Esophagus squamous epithelium (tissue), 5 donors: ENCODE results near the gene CCDC80. TPM values are rescaled to one million over a fixed set of nuclear protein-coding genes. Genes with fewer than 3 reads are reported as not detected.

Experiments used
- DNase-seq: peaks from one replicate; lab custom pipeline; 2025; lab: John Stamatoyannopoulos, UW
- H3K27ac ChIP-seq, 4 donors: fragments of 200-600 bp; sonication (generic); one replicate each; pipeline ENCODE4 v1.5.1; 2016 to 2019; ENCODE audit warnings: mild to moderate bottlenecking in 1 of 4
- H3K27me3 ChIP-seq, 4 donors: fragments of 200-600 bp; sonication (generic); 1 replicate in 3 of 4; 2 replicates in 1 of 4; pipeline versions ENCODE4 v1.5.1 to v1.6.0; 2017 to 2021; ENCODE audit warnings: antibody characterized with exemption in 1 of 4
- H3K36me3 ChIP-seq, 3 donors: fragments of 200-600 bp; sonication (generic); one replicate each; pipeline ENCODE4 v1.5.1; 2016 to 2019
- H3K4me1 ChIP-seq, 3 donors: fragments of 200-600 bp; sonication (generic); one replicate each; pipeline ENCODE4 v1.5.1; 2017 to 2019
- H3K4me3 ChIP-seq, 4 donors: fragments of 200-600 bp; sonication (generic); 1 replicate in 3 of 4; 2 replicates in 1 of 4; pipeline ENCODE4 v1.5.1; 2016 to 2019; ENCODE audit warnings: mild to moderate bottlenecking in 2 of 4, moderate library complexity in 1 of 4
- H3K9me3 ChIP-seq, 3 donors: fragments of 200-600 bp; sonication (generic); one replicate each; pipeline ENCODE4 v1.5.1; 2016 to 2019
- CTCF ChIP-seq, 6 experiments: fragments of 450-650 bp in 4 of 6; fragments of 200-600 bp in 2 of 6; sonication (generic) in 2 of 6; IDR thresholded peaks; one replicate each; pipeline ENCODE4 v1.5.1; 2016 to 2019; ENCODE audit warnings: antibody characterized with exemption in 6 of 6, mild to moderate bottlenecking in 4 of 6, moderate library complexity in 4 of 6
- POLR2A ChIP-seq, 4 donors: fragments of 450-650 bp; IDR thresholded peaks; one replicate each; pipeline ENCODE4 v1.6.1; 2017; ENCODE audit warnings: antibody characterized with exemption in 4 of 4, mild to moderate bottlenecking in 4 of 4, moderate library complexity in 3 of 4
- WGBS, 2 donors: methylation state at CpG; one replicate each; pipeline ENCODE4 v1.1.5; 2018; 5-methylcytosine and 5-hydroxymethylcytosine counted together
- intact Hi-C: fragments of 100-400 bp; cut with DNase I; formaldehyde crosslinking; loops from one replicate; pipeline ENCODE4 v1.15.0; 2022
- total RNA-seq, 4 donors: library from RNA; depleted of rRNA; stranded (reverse); fragments of >200 nt; gene quantifications; one replicate each; pipeline ENCODE4 v1.1.0, GENCODE V29; 2016
- donor health status: DM: yes; HTN: yes; CAD: no.

Gene CCDC80
- total RNA-seq, 4 donors from 2014 or later, result 2.0 to 69.6 (median 13.1) TPM

DNA sequence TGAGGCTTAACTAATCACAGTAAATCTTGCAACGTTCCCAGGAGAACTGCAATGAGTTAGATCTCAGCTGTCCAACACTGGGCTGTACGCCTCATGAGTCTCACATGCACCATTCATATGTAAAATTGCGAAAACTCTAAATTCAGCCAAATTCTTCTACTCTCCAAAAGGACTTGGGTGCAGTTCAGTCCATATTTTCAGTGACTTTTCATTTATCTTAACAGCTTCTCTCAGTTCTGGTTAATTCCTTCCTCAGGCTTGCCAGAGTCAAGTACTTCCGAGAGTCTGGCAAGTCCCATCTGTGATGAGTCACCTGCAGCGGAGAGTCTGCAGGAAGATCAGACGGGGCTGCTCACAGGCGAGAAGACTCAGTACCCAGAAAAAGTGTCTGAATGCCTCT is 11.5 kb downstream of the CCDC80 start:
- intact Hi-C loops, result no loop called here
- peak overlapping the region; percentile 24 to 56 (median 38) for H3K27ac ChIP-seq
- 18 to 29% methylated on average over 7 of the region's 7 CpGs for whole genome bisulfite sequencing, 2 donors
- H3K36me3 ChIP-seq, result no peaks in the 10 kb centered on the region
- H3K4me3 ChIP-seq, result no peak overlapping the region
- DNase-seq, result no peak
- TF ChIP-seq CTCF (IDR thresholded peaks at IDR 0.05) (no peak), POLR2A (IDR thresholded peaks at IDR 0.05) (no peak)
- H3K4me1 ChIP-seq, result peaks cover 2 to 79% (median 27%) of the 10 kb centered on the region in 3 donors
- H3K9me3 ChIP-seq, result no peaks in the 10 kb centered on the region
- H3K27me3 ChIP-seq, result no peaks in the 10 kb centered on the region

GRCh38 chr3:112627919-112628466 is 12.9 kb downstream of the CCDC80 start:
- Histone ChIP-seq H3K27me3 (no peaks in the 10 kb centered on the region), H3K4me3 (no peak overlapping the region), H3K9me3 (no peaks in the 10 kb centered on the region), H3K27ac (peak overlapping the region in 3 of 4 donors; percentile 9 to 60 (median 53)), H3K4me1 (peaks cover 2 to 64% (median 14%) of the 10 kb centered on the region in 3 donors), H3K36me3 (no peaks in the 10 kb centered on the region)
- TF ChIP-seq CTCF (IDR thresholded peaks at IDR 0.05) (no peak), POLR2A (IDR thresholded peaks at IDR 0.05) (no peak)
- WGBS, 2 donors, result 42 to 50% methylated on average over 1 of the region's 1 CpG
- DNase-seq, result no peak
- intact Hi-C loops, result no loop called here

- Histone ChIP-seq H3K27me3 (no peaks in the 10 kb centered on the region), H3K4me1 (peaks cover 2 to 59% (median 9%) of the 10 kb centered on the region in 3 donors), H3K4me3 (no peak overlapping the region), H3K27ac (peak overlapping the region in 2 of 4 donors; percentile 9 to 53), H3K36me3 (no peaks in the 10 kb centered on the region), H3K9me3 (no peaks in the 10 kb centered on the region)
- DNase-seq, result no peak
- intact Hi-C loops, result no loop called here
- TF ChIP-seq CTCF (IDR thresholded peaks at IDR 0.05) (no peak), POLR2A (IDR thresholded peaks at IDR 0.05) (no peak)
- WGBS, 2 donors, result 57 to 59% methylated on average over 4 of the region's 4 CpGs
These were observed 13.5 kb downstream of the CCDC80 start for GRCh38 chr3:112627419-112627818.

GRCh38 chr3:112623717-112624116 is 17.2 kb downstream of the CCDC80 start:
- DNase-seq, result no peak
- Histone ChIP-seq H3K27ac (no peak overlapping the region), H3K4me1 (peaks cover 0 to 31% (median 2%) of the 10 kb centered on the region in 3 donors), H3K9me3 (no peaks in the 10 kb centered on the region), H3K4me3 (no peak overlapping the region), H3K36me3 (no peaks in the 10 kb centered on the region), H3K27me3 (no peaks in the 10 kb centered on the region)
- TF ChIP-seq CTCF (IDR thresholded peaks at IDR 0.05) (no peak), POLR2A (IDR thresholded peaks at IDR 0.05) (no peak)
- intact Hi-C loops, result no loop called here
- WGBS, 2 donors, result 92 to 93% methylated on average over 1 of the region's 1 CpG

- H3K4me1 ChIP-seq, result peaks cover 0 to 26% (median 2%) of the 10 kb centered on the region in 3 donors
- DNase-seq, result no peak
- no peaks in the 10 kb centered on the region for H3K27me3 ChIP-seq
- intact Hi-C loops, result no loop called here
- no peaks in the 10 kb centered on the region for H3K9me3 ChIP-seq
- TF ChIP-seq CTCF (IDR thresholded peaks at IDR 0.05), result no peak
- H3K27ac ChIP-seq, result no peak overlapping the region
- no peak overlapping the region for H3K4me3 ChIP-seq
- 77 to 84% methylated on average over 5 of the region's 5 CpGs for WGBS, 2 donors
- H3K36me3 ChIP-seq, result no peaks in the 10 kb centered on the region
These were observed 17.7 kb downstream of the CCDC80 start for GRCh38 chr3:112623213-112623612.
